GM23338 (cell line): ENCODE measurements around the gene GMPPA. TPM values are rescaled to one million over a fixed set of nuclear protein-coding genes. Genes with fewer than 3 reads are reported as not detected.

Experiments used
- ATAC-seq: fragments of 200-7000 bp; cut with Tn5 transposase; 3 replicates; pipeline ENCODE4 v1.9.1; 2020
- DNase-seq: peaks from one replicate; pipeline ENCODE4 v3.0.0-alpha.2; 2015; ENCODE audit warnings: low spot score
- H2AFZ ChIP-seq: fragments of 200-600 bp; sonication (generic); 2 replicates; pipeline ENCODE4 v1.8.0; 2016; ENCODE audit warnings: antibody characterized with exemption, mild to moderate bottlenecking, moderate library complexity
- H3F3A ChIP-seq: fragments of 200-600 bp; sonication (generic); replicated peaks from 2 replicates; pipeline ENCODE4 v1.8.0; 2017; ENCODE audit warnings: antibody characterized with exemption, mixed run types, low read depth
- H3K27ac ChIP-seq: fragments of 200-600 bp; sonication (generic); 2 replicates; pipeline ENCODE4 v1.6.1; 2016; ENCODE audit warnings: low read depth
- H3K27me3 ChIP-seq: fragments of 200-600 bp; sonication (generic); 2 replicates; pipeline ENCODE4 v1.8.0; 2016; ENCODE audit warnings: mild to moderate bottlenecking, mixed run types, moderate library complexity; ENCODE audit not compliant: insufficient read depth
- H3K36me3 ChIP-seq: fragments of 200-600 bp; sonication (generic); 2 replicates; pipeline ENCODE4 v1.8.0; 2016; ENCODE audit warnings: mild to moderate bottlenecking; ENCODE audit not compliant: insufficient read depth
- H3K4me1 ChIP-seq: fragments of 200-600 bp; sonication (generic); 2 replicates; pipeline ENCODE4 v1.8.0; 2016; ENCODE audit warnings: mild to moderate bottlenecking, moderate library complexity; ENCODE audit not compliant: insufficient read depth
- H3K4me2 ChIP-seq: fragments of 200-600 bp; sonication (generic); 2 replicates; pipeline ENCODE4 v1.7.1; 2017; ENCODE audit warnings: mixed run types
- H3K4me3 ChIP-seq: fragments of 200-600 bp; sonication (generic); 2 replicates; pipeline ENCODE4 v1.6.1; 2016; ENCODE audit warnings: mixed run types
- H3K79me2 ChIP-seq: fragments of 200-600 bp; sonication (generic); replicated peaks from 2 replicates; pipeline ENCODE4 v1.8.0; 2017; ENCODE audit warnings: mild to moderate bottlenecking; ENCODE audit not compliant: insufficient read depth
- H3K9me2 ChIP-seq: fragments of 200-600 bp; sonication (generic); 2 replicates; pipeline ENCODE4 v1.8.0; 2017; ENCODE audit not compliant: insufficient read depth
- H4K20me1 ChIP-seq: fragments of 200-600 bp; sonication (generic); replicated peaks from 2 replicates; pipeline ENCODE4 v1.8.0; 2017; ENCODE audit warnings: mild to moderate bottlenecking; ENCODE audit not compliant: insufficient read depth
- H3K27ac Mint-ChIP-seq: 2 replicates; pipeline ENCODE4 v1.8.0; 2020; ENCODE audit warnings: inconsistent platforms, mild to moderate bottlenecking, moderate library complexity, mixed read lengths
- H3K27me3 Mint-ChIP-seq: 3 replicates; pipeline ENCODE4 v1.8.0; 2022; ENCODE audit warnings: low read depth, mild to moderate bottlenecking, moderate library complexity, mixed read lengths, inconsistent platforms; ENCODE audit not compliant: insufficient read depth, poor library complexity
- H3K36me3 Mint-ChIP-seq: 3 replicates; pipeline ENCODE4 v1.8.0; 2021; ENCODE audit warnings: low read depth, mild to moderate bottlenecking, inconsistent platforms, moderate library complexity, mixed read lengths
- H3K4me1 Mint-ChIP-seq: 3 replicates; pipeline ENCODE4 v1.8.0; 2020; ENCODE audit warnings: mild to moderate bottlenecking, inconsistent platforms, mixed read lengths
- H3K4me3 Mint-ChIP-seq: 3 replicates; pipeline ENCODE4 v1.8.0; 2021; ENCODE audit warnings: moderate library complexity, mild to moderate bottlenecking, inconsistent platforms, mixed read lengths
- H3K9me3 Mint-ChIP-seq: 3 replicates; pipeline ENCODE4 v1.8.0; 2020; ENCODE audit warnings: moderate library complexity, mild to moderate bottlenecking, inconsistent platforms, mixed read lengths
- EZH2 ChIP-seq: fragments of 200-600 bp; sonication (generic); IDR thresholded peaks from one replicate; pipeline ENCODE4 v1.8.0; 2017; ENCODE audit warnings: antibody characterized with exemption, mild to moderate bottlenecking, low read depth; ENCODE audit not compliant: unreplicated experiment
- EZH2phosphoT487 ChIP-seq: fragments of 200-600 bp; sonication (generic); IDR thresholded peaks from one replicate; pipeline ENCODE4 v1.8.1; 2018; ENCODE audit warnings: antibody characterized with exemption; ENCODE audit not compliant: unreplicated experiment
- JUNB ChIP-seq: IDR thresholded peaks from one replicate; pipeline ENCODE4 v1.6.1; 2016; ENCODE audit warnings: antibody characterized with exemption; ENCODE audit not compliant: unreplicated experiment
- POLR2AphosphoS5 ChIP-seq: IDR thresholded peaks from 2 replicates; pipeline ENCODE4 v1.6.1; 2016; ENCODE audit warnings: antibody characterized with exemption, low read depth
- REST ChIP-seq: IDR thresholded peaks from one replicate; pipeline ENCODE4 v1.6.1; 2018; ENCODE audit warnings: antibody characterized with exemption; ENCODE audit not compliant: unreplicated experiment
- STAT1 ChIP-seq: IDR thresholded peaks from one replicate; pipeline ENCODE4 v1.6.1; 2016; ENCODE audit warnings: antibody characterized with exemption; ENCODE audit not compliant: unreplicated experiment
- ZNF114 ChIP-seq: fragments of 250-450 bp; sonication (Bioruptor Pico); IDR thresholded peaks from 2 replicates; pipeline ENCODE4 v1.5.0; 2020; ENCODE audit warnings: mild to moderate bottlenecking, moderate library complexity
- ZNF331 ChIP-seq: fragments of 250-450 bp; sonication (Bioruptor Pico); IDR thresholded peaks from 2 replicates; pipeline ENCODE4 v1.5.0; 2020; ENCODE audit warnings: low read depth, mild to moderate bottlenecking, moderate library complexity
- polyA plus RNA-seq: library from polyadenylated mRNA; unstranded; fragments of >200 nt; fragmentation: Nextera tagmentation; extraction: Ambion mirVana; gene quantifications from 2 replicates; pipeline ENCODE4 v1.2.1, GENCODE V29; 2016
- total RNA-seq: library from RNA; depleted of rRNA; stranded (reverse); fragments of >200 nt; shearing (Covaris generic); gene quantifications from 2 replicates; pipeline ENCODE4 v1.2.3, GENCODE V29; 2014
- TF ChIP-seq, protein P1 (sequence below), 2 experiments: fragments of 200-600 bp in 1 of 2; sonication (generic) in 1 of 2; conservative IDR thresholded peaks; 2 replicates each; pipeline versions ENCODE4 v1.5.1 to v1.6.1; 2016 to 2017; ENCODE audit warnings: antibody characterized with exemption in 2 of 2, low read depth in 2 of 2, mild to moderate bottlenecking in 2 of 2, moderate library complexity in 1 of 2
- TF ChIP-seq, protein P2 (sequence below): IDR thresholded peaks from 2 replicates; pipeline ENCODE4 v1.6.1; 2016; ENCODE audit warnings: antibody characterized with exemption

The GMPPA gene
- total and polyA plus RNA-seq, 2 experiments from 2014 or later, result 27.0 to 33.8 TPM

DNA sequence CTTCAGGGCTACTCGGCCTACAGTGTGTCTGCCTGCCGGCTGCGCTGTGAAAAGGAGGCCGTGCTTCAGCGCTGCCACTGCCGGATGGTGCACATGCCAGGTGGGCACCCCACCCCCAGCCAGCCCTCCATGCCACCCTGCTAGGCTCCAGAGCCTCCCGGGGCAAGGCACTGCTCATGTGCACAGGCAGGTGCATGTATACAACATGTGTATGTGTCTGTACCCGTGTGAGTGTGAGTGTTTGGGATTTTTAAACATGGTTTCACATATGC is 33.6 kb downstream of the GMPPA start (continued):
- TF ChIP-seq REST, result no peak
- TF ChIP-seq ZNF114 (CRISPR knock-in tag), result no peak

DNA sequence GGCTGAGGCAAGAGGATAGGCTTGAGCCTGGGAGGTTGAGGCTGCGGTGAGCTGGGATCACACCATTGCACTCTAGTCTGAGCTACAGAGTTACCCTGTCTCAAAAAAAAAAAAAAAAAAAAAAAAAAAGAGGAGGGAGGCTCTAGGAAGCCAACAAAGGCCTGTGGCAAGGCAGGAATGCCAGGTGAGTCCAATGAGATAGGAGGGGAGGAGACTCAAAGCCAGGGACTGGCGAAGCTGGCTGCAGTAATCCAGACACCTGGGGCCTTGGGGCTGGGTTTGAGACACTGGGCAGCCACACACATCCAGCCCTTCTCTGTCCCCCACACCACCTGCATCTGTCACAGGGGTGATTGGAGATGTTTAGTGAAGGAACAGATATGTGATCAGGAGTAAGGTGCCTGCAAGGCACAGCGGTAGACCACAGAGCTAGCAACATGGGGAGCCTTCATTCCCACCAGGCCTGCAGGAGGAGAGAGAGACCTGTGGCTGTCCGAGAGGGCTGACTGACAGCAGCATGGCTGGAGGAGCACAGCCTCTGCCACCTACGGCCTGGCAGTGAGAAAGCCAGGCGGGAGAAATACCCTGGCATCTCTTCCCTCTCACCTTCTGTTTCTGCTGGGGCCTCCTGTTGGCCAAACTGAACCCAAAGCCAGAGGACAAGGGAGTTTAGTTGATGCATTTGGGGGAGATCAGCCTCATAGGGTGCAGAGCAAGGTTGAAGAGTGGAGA is 35.4 kb downstream of the GMPPA start:
- Histone ChIP-seq H3K4me3 (no peak overlapping the region), H3K36me3 (no peaks in the 10 kb centered on the region; the same call in 1 of the 2 replicates), H2AFZ (no peak overlapping the region), H3K4me2 (no peak overlapping the region), H3F3A (0 out of 2 replicates have a peak, but pooled peaks cover 7% of the 10 kb centered on the region), H3K79me2 (no peaks in the 10 kb centered on the region), H3K4me1 (peaks cover 29% of the 10 kb centered on the region), H4K20me1 (0 out of 2 replicates have a peak, but pooled peaks cover 5% of the 10 kb centered on the region), H3K27ac (no peak overlapping the region), H3K27me3 (peaks cover 9% of the 10 kb centered on the region), H3K9me2 (no peaks in the 10 kb centered on the region)
- DNase-seq, result peak; percentile 41
- Mint-ChIP-seq H3K27ac (no peak overlapping the region), H3K36me3 (peaks cover 5% of the 10 kb centered on the region; the same call in 1 of the 3 replicates), H3K4me1 (peaks cover 38% of the 10 kb centered on the region), H3K27me3 (peaks cover 39% of the 10 kb centered on the region), H3K4me3 (no peak overlapping the region), H3K9me3 (no peaks in the 10 kb centered on the region)
- ATAC-seq, result peak; percentile 11
- no peak for TF ChIP-seq JUNB
- TF ChIP-seq EZH2, result no peak
- no peak for TF ChIP-seq POLR2AphosphoS5
- TF ChIP-seq, protein P1, sequence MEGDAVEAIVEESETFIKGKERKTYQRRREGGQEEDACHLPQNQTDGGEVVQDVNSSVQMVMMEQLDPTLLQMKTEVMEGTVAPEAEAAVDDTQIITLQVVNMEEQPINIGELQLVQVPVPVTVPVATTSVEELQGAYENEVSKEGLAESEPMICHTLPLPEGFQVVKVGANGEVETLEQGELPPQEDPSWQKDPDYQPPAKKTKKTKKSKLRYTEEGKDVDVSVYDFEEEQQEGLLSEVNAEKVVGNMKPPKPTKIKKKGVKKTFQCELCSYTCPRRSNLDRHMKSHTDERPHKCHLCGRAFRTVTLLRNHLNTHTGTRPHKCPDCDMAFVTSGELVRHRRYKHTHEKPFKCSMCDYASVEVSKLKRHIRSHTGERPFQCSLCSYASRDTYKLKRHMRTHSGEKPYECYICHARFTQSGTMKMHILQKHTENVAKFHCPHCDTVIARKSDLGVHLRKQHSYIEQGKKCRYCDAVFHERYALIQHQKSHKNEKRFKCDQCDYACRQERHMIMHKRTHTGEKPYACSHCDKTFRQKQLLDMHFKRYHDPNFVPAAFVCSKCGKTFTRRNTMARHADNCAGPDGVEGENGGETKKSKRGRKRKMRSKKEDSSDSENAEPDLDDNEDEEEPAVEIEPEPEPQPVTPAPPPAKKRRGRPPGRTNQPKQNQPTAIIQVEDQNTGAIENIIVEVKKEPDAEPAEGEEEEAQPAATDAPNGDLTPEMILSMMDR (conservative IDR thresholded peaks at IDR 0.05; ENCODE audit: low read depth in 2 of 2), result no peak
- no peak for TF ChIP-seq ZNF331 (CRISPR knock-in tag)
- TF ChIP-seq, protein P2, sequence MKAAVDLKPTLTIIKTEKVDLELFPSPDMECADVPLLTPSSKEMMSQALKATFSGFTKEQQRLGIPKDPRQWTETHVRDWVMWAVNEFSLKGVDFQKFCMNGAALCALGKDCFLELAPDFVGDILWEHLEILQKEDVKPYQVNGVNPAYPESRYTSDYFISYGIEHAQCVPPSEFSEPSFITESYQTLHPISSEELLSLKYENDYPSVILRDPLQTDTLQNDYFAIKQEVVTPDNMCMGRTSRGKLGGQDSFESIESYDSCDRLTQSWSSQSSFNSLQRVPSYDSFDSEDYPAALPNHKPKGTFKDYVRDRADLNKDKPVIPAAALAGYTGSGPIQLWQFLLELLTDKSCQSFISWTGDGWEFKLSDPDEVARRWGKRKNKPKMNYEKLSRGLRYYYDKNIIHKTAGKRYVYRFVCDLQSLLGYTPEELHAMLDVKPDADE, result no peak
- TF ChIP-seq STAT1, result no peak
- TF ChIP-seq REST, result no peak
- no peak for TF ChIP-seq EZH2phosphoT487
- TF ChIP-seq ZNF114 (CRISPR knock-in tag), result no peak
